GM12878 (cell line): ENCODE results near the gene HMSD. TPM values are rescaled to one million over a fixed set of nuclear protein-coding genes. Genes with fewer than 3 reads are reported as not detected.

Source experiments
- polyA plus RNA-seq, 11 experiments: library from polyadenylated mRNA; depleted of rRNA in 4 of 11; unstranded in 6 of 11; stranded (reverse) in 5 of 11; fragments of >200 nt; fragmentation: Nextera tagmentation in 4 of 11; fragmentation: Illumina TruSeq in 1 of 11; extraction: Ambion mirVana in 4 of 11; extraction: Trizol in 1 of 11; gene quantifications; 1 replicate in 1 of 11; 2 replicates in 10 of 11; pipeline versions ENCODE4 v1.2.1 to v1.2.3, GENCODE V29; 2011 to 2016; ENCODE audit warnings: inconsistent platforms in 2 of 11, missing spikeins in 2 of 11, low read depth in 1 of 11
- total RNA-seq, 4 experiments: library from RNA; depleted of rRNA in 3 of 4; stranded (reverse); fragments of >200 nt in 3 of 4; fragmentation: Illumina TruSeq in 1 of 4; extraction: Trizol in 1 of 4; gene quantifications; 2 replicates each; pipeline versions ENCODE4 v1.2.1 to v1.2.3, GENCODE V29; 2013 to 2021

HMSD gene
- total and polyA plus RNA-seq, 10 of the 15 experiments (the other 5 are each of a cell fraction or from before 2014, with no cell fraction given), result 11.7 to 83.9 (median 37.8) TPM

Other genes with a start within 250 kb of the HMSD start
- gene SERPINB11, start 246.3 kb upstream of the HMSD start, total RNA-seq (2014; rRNA removed), result not detected in 2 replicates
- not detected in 2 replicates for gene SERPINB11, start 246.3 kb upstream of the HMSD start, total RNA-seq (2014; rRNA removed; fragmentation: Illumina TruSeq; extraction: Trizol)
- not detected in 2 replicates for gene SERPINB11, start 246.3 kb upstream of the HMSD start, total RNA-seq (2021)
- gene SERPINB11, start 246.3 kb upstream of the HMSD start, polyA plus RNA-seq (2011; rRNA removed), result not detected in 2 replicates
- gene SERPINB11, start 246.3 kb upstream of the HMSD start, polyA plus RNA-seq (2014; fragmentation: Illumina TruSeq; extraction: Trizol), result not detected in 2 replicates
- not detected for gene SERPINB11, start 246.3 kb upstream of the HMSD start, polyA plus RNA-seq (2014; fragmentation: Nextera tagmentation; extraction: Ambion mirVana)
- gene SERPINB11, start 246.3 kb upstream of the HMSD start, polyA plus RNA-seq (2014; rRNA removed), result not detected in 2 replicates
- gene SERPINB11, start 246.3 kb upstream of the HMSD start, polyA plus RNA-seq (2016; fragmentation: Nextera tagmentation; extraction: Ambion mirVana), result not detected
- not detected in 2 replicates for gene SERPINB7, start 173.9 kb upstream of the HMSD start, total RNA-seq (2014; rRNA removed)
- gene SERPINB7, start 173.9 kb upstream of the HMSD start, total RNA-seq (2014; rRNA removed; fragmentation: Illumina TruSeq; extraction: Trizol), result not detected in 2 replicates
- not detected in 2 replicates for gene SERPINB7, start 173.9 kb upstream of the HMSD start, total RNA-seq (2021)
- not detected in 2 replicates for gene SERPINB7, start 173.9 kb upstream of the HMSD start, polyA plus RNA-seq (2011; rRNA removed)
- not detected in 2 replicates for gene SERPINB7, start 173.9 kb upstream of the HMSD start, polyA plus RNA-seq (2014; fragmentation: Illumina TruSeq; extraction: Trizol)
- not detected for gene SERPINB7, start 173.9 kb upstream of the HMSD start, polyA plus RNA-seq (2014; fragmentation: Nextera tagmentation; extraction: Ambion mirVana)
- gene SERPINB7, start 173.9 kb upstream of the HMSD start, polyA plus RNA-seq (2014; rRNA removed), result not detected in 2 replicates
- gene SERPINB7, start 173.9 kb upstream of the HMSD start, polyA plus RNA-seq (2016; fragmentation: Nextera tagmentation; extraction: Ambion mirVana), result not detected
- 12.2 and 19.0 TPM in 2 replicates for gene SERPINB2, start 61.6 kb upstream of the HMSD start, total RNA-seq (2014; rRNA removed)
- 12.2 and 12.9 TPM in 2 replicates for gene SERPINB2, start 61.6 kb upstream of the HMSD start, total RNA-seq (2014; rRNA removed; fragmentation: Illumina TruSeq; extraction: Trizol)
- 9.6 and 12.5 TPM in 2 replicates for gene SERPINB2, start 61.6 kb upstream of the HMSD start, total RNA-seq (2021)
- 25.3 and 32.2 TPM in 2 replicates for gene SERPINB2, start 61.6 kb upstream of the HMSD start, polyA plus RNA-seq (2011; rRNA removed)
- gene SERPINB2, start 61.6 kb upstream of the HMSD start, polyA plus RNA-seq (2014; fragmentation: Illumina TruSeq; extraction: Trizol), result 19.2 and 22.2 TPM in 2 replicates
- 10 to 100 TPM; 14.6 to 15.5 TPM for gene SERPINB2, start 61.6 kb upstream of the HMSD start, polyA plus RNA-seq (2014; fragmentation: Nextera tagmentation; extraction: Ambion mirVana)
- gene SERPINB2, start 61.6 kb upstream of the HMSD start, polyA plus RNA-seq (2014; rRNA removed), result 11.2 and 17.2 TPM in 2 replicates
- 10 to 100 TPM; 12.4 to 13.4 TPM for gene SERPINB2, start 61.6 kb upstream of the HMSD start, polyA plus RNA-seq (2016; fragmentation: Nextera tagmentation; extraction: Ambion mirVana)
- gene SERPINB10, start 41.3 kb upstream of the HMSD start, total RNA-seq (2014; rRNA removed), result 25.1 and 39.7 TPM in 2 replicates
- 35.6 and 40.6 TPM in 2 replicates for gene SERPINB10, start 41.3 kb upstream of the HMSD start, total RNA-seq (2014; rRNA removed; fragmentation: Illumina TruSeq; extraction: Trizol)
- 17.5 and 21.6 TPM in 2 replicates for gene SERPINB10, start 41.3 kb upstream of the HMSD start, total RNA-seq (2021)
- 83.5 and 128 TPM in 2 replicates for gene SERPINB10, start 41.3 kb upstream of the HMSD start, polyA plus RNA-seq (2011; rRNA removed)
- 44.6 and 64.1 TPM in 2 replicates for gene SERPINB10, start 41.3 kb upstream of the HMSD start, polyA plus RNA-seq (2014; fragmentation: Illumina TruSeq; extraction: Trizol)
- 10 to 100 TPM; 20.7 to 23.1 TPM for gene SERPINB10, start 41.3 kb upstream of the HMSD start, polyA plus RNA-seq (2014; fragmentation: Nextera tagmentation; extraction: Ambion mirVana)
- 21.0 and 28.3 TPM in 2 replicates for gene SERPINB10, start 41.3 kb upstream of the HMSD start, polyA plus RNA-seq (2014; rRNA removed)
- gene SERPINB10, start 41.3 kb upstream of the HMSD start, polyA plus RNA-seq (2016; fragmentation: Nextera tagmentation; extraction: Ambion mirVana), result 10 to 100 TPM; 12.0 to 12.4 TPM
- gene SERPINB8, start 20.8 kb downstream of the HMSD start, total RNA-seq (2014; rRNA removed), result 9.9 and 11.2 TPM in 2 replicates
- 11.1 and 12.1 TPM in 2 replicates for gene SERPINB8, start 20.8 kb downstream of the HMSD start, total RNA-seq (2014; rRNA removed; fragmentation: Illumina TruSeq; extraction: Trizol)
- 21.8 and 22.0 TPM in 2 replicates for gene SERPINB8, start 20.8 kb downstream of the HMSD start, total RNA-seq (2021)
- 28.7 and 35.8 TPM in 2 replicates for gene SERPINB8, start 20.8 kb downstream of the HMSD start, polyA plus RNA-seq (2011; rRNA removed)
- gene SERPINB8, start 20.8 kb downstream of the HMSD start, polyA plus RNA-seq (2014; fragmentation: Illumina TruSeq; extraction: Trizol), result 31.5 and 36.8 TPM in 2 replicates
- gene SERPINB8, start 20.8 kb downstream of the HMSD start, polyA plus RNA-seq (2014; fragmentation: Nextera tagmentation; extraction: Ambion mirVana), result 10 to 100 TPM in 1 of 2 experiments, 1 to 10 TPM in 1; 8.1 to 13.0 TPM
- 15.0 and 20.1 TPM in 2 replicates for gene SERPINB8, start 20.8 kb downstream of the HMSD start, polyA plus RNA-seq (2014; rRNA removed)
- gene SERPINB8, start 20.8 kb downstream of the HMSD start, polyA plus RNA-seq (2016; fragmentation: Nextera tagmentation; extraction: Ambion mirVana), result 10 to 100 TPM; 16.2 to 17.2 TPM
- 0.49 TPM in 1 of 2 replicates, not detected in the other for gene LINC00305, start 199.8 kb downstream of the HMSD start, total RNA-seq (2014; rRNA removed)
- gene LINC00305, start 199.8 kb downstream of the HMSD start, total RNA-seq (2014; rRNA removed; fragmentation: Illumina TruSeq; extraction: Trizol), result not detected in 2 replicates
- gene LINC00305, start 199.8 kb downstream of the HMSD start, total RNA-seq (2021), result not detected in 2 replicates
- 19.4 and 30.7 TPM in 2 replicates for gene LINC00305, start 199.8 kb downstream of the HMSD start, polyA plus RNA-seq (2011; rRNA removed)
- gene LINC00305, start 199.8 kb downstream of the HMSD start, polyA plus RNA-seq (2014; fragmentation: Illumina TruSeq; extraction: Trizol), result not detected in 2 replicates
- gene LINC00305, start 199.8 kb downstream of the HMSD start, polyA plus RNA-seq (2014; fragmentation: Nextera tagmentation; extraction: Ambion mirVana), result under 1 TPM; 0.11 to 0.26 TPM
- gene LINC00305, start 199.8 kb downstream of the HMSD start, polyA plus RNA-seq (2014; rRNA removed), result not detected in 2 replicates
- not detected for gene LINC00305, start 199.8 kb downstream of the HMSD start, polyA plus RNA-seq (2016; fragmentation: Nextera tagmentation; extraction: Ambion mirVana)